Measurements from ENCODE around the gene NUS1. TPM values are rescaled to one million over a fixed set of nuclear protein-coding genes. Genes with fewer than 3 reads are reported as not detected.

Gene NUS1
- total and polyA plus RNA-seq, 2 of the 4 experiments (the other 2 are of a cell fraction) = 11.8 to 19.6 TPM

DNA sequence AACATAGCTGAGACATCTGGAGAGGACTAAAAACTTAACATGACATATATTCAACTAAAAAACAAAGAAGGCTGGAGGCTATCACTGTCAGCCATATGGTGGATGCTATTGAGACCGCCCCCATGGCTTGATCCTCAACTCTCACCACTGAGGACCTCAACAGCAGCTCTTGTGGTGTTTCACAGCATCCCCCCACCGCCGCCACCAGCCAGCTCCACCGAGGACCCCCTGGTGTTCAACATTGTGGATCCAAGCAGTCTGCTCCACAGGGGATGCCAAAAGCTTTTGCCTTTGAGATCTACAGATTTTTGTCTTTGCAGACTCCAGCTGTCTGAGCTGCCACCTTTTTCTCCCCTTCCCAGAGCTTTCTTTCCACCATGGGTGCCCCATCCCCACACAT lies 64.6 kb downstream of the NUS1 start:
- H4K8ac ChIP-seq (ENCODE audit: low read depth in 2 of 2, low read length in 2 of 2) = no peak overlapping the region
- DNase-seq = no peak
- no peak overlapping the region for H2AK9ac ChIP-seq (replicated peaks; ENCODE audit: low read depth, low read length, poor library complexity)
- H3K14ac ChIP-seq (replicated peaks; ENCODE audit: low read depth, low read length) = no peak overlapping the region
- H3K4me3 ChIP-seq (ENCODE audit: insufficient read depth, low read depth, low read length) = no peak overlapping the region
- H3K9ac ChIP-seq (ENCODE audit: low read depth, low read length) = no peak overlapping the region
- no peaks in the 10 kb centered on the region for H3K9me1 ChIP-seq (ENCODE audit: insufficient read depth, low read length)
- no peak overlapping the region for H4K5ac ChIP-seq (ENCODE audit: low read depth, low read length)
- no peak overlapping the region for H3K27ac ChIP-seq (ENCODE audit: insufficient read depth, low read length)
- ATAC-seq (ENCODE audit: low read depth) = no peak
- no peak overlapping the region for H2BK5ac ChIP-seq (ENCODE audit: low read depth, low read length, poor library complexity, severe bottlenecking)
- no peaks in the 10 kb centered on the region for H3K27me3 ChIP-seq (ENCODE audit: control insufficient read depth, insufficient read depth, low read length)
- H3K79me1 ChIP-seq (ENCODE audit: low read depth in 1 of 2, low read length in 2 of 2) = no peaks in the 10 kb centered on the region
- in situ Hi-C loops (cut with MboI; ENCODE audit: low sequenced_read_pairs) = no loop called here
- no peak overlapping the region for H2BK120ac ChIP-seq (ENCODE audit: low read depth, low read length)
- no peak overlapping the region for H3K4ac ChIP-seq (ENCODE audit: low read depth, low read length)
- BruUV-seq (replicated peaks) = no TSS peak
- H3K36me3 ChIP-seq (ENCODE audit: control insufficient read depth, insufficient read depth, low read length) = no peaks in the 10 kb centered on the region
- WGBS, 2 experiments (ENCODE audit: extremely low coverage in 2 of 2, insufficient read length in 1 of 2) = 19% methylated on average over 4 of the region's 4 CpGs; no CpG with 5 or more reads in 1 of the 2 experiments
- intact Hi-C loops (cut with micrococcal nuclease) = no loop called here
- no peak overlapping the region for H2BK20ac ChIP-seq (ENCODE audit: low read depth, low read length)
- H4K20me1 ChIP-seq (ENCODE audit: insufficient read depth, low read length) = no peaks in the 10 kb centered on the region
- no peak overlapping the region for H4K91ac ChIP-seq (ENCODE audit: insufficient read depth, low read depth, low read length)
- no peak overlapping the region for H3K56ac ChIP-seq (ENCODE audit: extremely low read depth, insufficient read depth, low read length)
- no peak overlapping the region for H2AK5ac ChIP-seq (ENCODE audit: low read depth, low read length)
- H3K18ac ChIP-seq (ENCODE audit: low read depth, low read length) = no peak overlapping the region
- H3K9me3 ChIP-seq (ENCODE audit: control insufficient read depth, insufficient read depth, low read length) = no peaks in the 10 kb centered on the region
- no peak overlapping the region for H2BK15ac ChIP-seq (ENCODE audit: low read depth, low read length)
- dilution Hi-C loops (cut with HindIII; ENCODE audit: low sequenced_read_pairs, unreplicated experiment) = no loop called here
- no peaks in the 10 kb centered on the region for H3K4me1 ChIP-seq (ENCODE audit: control insufficient read depth, insufficient read depth, low read length)
- H3K23ac ChIP-seq (ENCODE audit: low read depth, low read length) = no peak overlapping the region
- CTCF ChIA-PET = no interaction called here
- no peak overlapping the region for H3K4me2 ChIP-seq (ENCODE audit: low read depth, low read length)
- TF ChIP-seq, protein P1, sequence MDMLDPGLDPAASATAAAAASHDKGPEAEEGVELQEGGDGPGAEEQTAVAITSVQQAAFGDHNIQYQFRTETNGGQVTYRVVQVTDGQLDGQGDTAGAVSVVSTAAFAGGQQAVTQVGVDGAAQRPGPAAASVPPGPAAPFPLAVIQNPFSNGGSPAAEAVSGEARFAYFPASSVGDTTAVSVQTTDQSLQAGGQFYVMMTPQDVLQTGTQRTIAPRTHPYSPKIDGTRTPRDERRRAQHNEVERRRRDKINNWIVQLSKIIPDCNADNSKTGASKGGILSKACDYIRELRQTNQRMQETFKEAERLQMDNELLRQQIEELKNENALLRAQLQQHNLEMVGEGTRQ (IDR thresholded peaks at IDR 0.05; ENCODE audit: low read depth, low read length) = no peak
- TF ChIP-seq NFE2L2 (IDR thresholded peaks at IDR 0.05; ENCODE audit: low read depth, low read length) = no peak
- no peak for TF ChIP-seq FOS (IDR thresholded peaks at IDR 0.05; ENCODE audit: low read depth, low read length)
- TF ChIP-seq RCOR1 (IDR thresholded peaks at IDR 0.05; ENCODE audit: insufficient replicate concordance, low read length) = no peak
- TF ChIP-seq, protein P2, sequence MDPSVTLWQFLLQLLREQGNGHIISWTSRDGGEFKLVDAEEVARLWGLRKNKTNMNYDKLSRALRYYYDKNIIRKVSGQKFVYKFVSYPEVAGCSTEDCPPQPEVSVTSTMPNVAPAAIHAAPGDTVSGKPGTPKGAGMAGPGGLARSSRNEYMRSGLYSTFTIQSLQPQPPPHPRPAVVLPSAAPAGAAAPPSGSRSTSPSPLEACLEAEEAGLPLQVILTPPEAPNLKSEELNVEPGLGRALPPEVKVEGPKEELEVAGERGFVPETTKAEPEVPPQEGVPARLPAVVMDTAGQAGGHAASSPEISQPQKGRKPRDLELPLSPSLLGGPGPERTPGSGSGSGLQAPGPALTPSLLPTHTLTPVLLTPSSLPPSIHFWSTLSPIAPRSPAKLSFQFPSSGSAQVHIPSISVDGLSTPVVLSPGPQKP (IDR thresholded peaks at IDR 0.05; ENCODE audit: borderline replicate concordance, low read depth, low read length) = no peak
- no peak for TF ChIP-seq BHLHE40 (IDR thresholded peaks at IDR 0.05; ENCODE audit: low read depth, low read length)
- no peak for TF ChIP-seq RAD21 (IDR thresholded peaks at IDR 0.05; ENCODE audit: low read length)
- TF ChIP-seq MXI1 (IDR thresholded peaks at IDR 0.05; ENCODE audit: borderline replicate concordance, low read depth, low read length) = no peak
- TF ChIP-seq SMC3 (IDR thresholded peaks at IDR 0.05; ENCODE audit: low read depth, low read length) = no peak
- TF ChIP-seq, protein P3, sequence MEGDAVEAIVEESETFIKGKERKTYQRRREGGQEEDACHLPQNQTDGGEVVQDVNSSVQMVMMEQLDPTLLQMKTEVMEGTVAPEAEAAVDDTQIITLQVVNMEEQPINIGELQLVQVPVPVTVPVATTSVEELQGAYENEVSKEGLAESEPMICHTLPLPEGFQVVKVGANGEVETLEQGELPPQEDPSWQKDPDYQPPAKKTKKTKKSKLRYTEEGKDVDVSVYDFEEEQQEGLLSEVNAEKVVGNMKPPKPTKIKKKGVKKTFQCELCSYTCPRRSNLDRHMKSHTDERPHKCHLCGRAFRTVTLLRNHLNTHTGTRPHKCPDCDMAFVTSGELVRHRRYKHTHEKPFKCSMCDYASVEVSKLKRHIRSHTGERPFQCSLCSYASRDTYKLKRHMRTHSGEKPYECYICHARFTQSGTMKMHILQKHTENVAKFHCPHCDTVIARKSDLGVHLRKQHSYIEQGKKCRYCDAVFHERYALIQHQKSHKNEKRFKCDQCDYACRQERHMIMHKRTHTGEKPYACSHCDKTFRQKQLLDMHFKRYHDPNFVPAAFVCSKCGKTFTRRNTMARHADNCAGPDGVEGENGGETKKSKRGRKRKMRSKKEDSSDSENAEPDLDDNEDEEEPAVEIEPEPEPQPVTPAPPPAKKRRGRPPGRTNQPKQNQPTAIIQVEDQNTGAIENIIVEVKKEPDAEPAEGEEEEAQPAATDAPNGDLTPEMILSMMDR (conservative IDR thresholded peaks at IDR 0.05; ENCODE audit: low read depth, low read length) = no peak
- no peak for TF ChIP-seq POLR2A (IDR thresholded peaks at IDR 0.05; ENCODE audit: low read depth, low read length)
- H2AFZ ChIP-seq (replicated peaks; ENCODE audit: low read length, poor library complexity) = no peak overlapping the region
- POLR2A ChIA-PET (ENCODE audit: unreplicated experiment) = no interaction called here

All from IMR-90 (cell line).